Measurements from ENCODE around the gene ANKRD44. TPM values are rescaled to one million over a fixed set of nuclear protein-coding genes. Genes with fewer than 3 reads are reported as not detected.
"Not testable (repeated sequence)": the region's sequence is repeated elsewhere in the genome, so short reads cannot be mapped to it uniquely, and the experiment has no call there.

ANKRD44 gene
- 3.0 and 4.8 TPM in 2 replicates for total RNA-seq (2012; rRNA removed)

- no peaks in the 10 kb centered on the region for H3K36me3 ChIP-seq (ENCODE audit: insufficient read depth, low read length)
- peak within 1 kb of the TSS; percentile 80 for H3K9ac ChIP-seq (ENCODE audit: low read depth, low read length)
- peak within 1 kb of the TSS; percentile 92 for H3K4me3 ChIP-seq (ENCODE audit: low read length)
- H3K9me3 ChIP-seq (replicated peaks; ENCODE audit: low read length): no peaks in the 10 kb centered on the region
- H3K4me2 ChIP-seq (ENCODE audit: low read length): peak within 1 kb of the TSS; percentile 99
- peaks cover 26% of the 10 kb centered on the region for H3K4me1 ChIP-seq (ENCODE audit: control insufficient read depth, insufficient read depth, low read length)
- peaks cover 2% of the 10 kb centered on the region for H3K27me3 ChIP-seq (ENCODE audit: control insufficient read depth, insufficient read depth, low read length)
Observed at GRCh38 chr2:197310271-197310985, at the start of gene ANKRD44. ANKRD44 (minus strand) TSS chr2:197310780; CDS start chr2:197310604, 176 bp downstream.

DNA sequence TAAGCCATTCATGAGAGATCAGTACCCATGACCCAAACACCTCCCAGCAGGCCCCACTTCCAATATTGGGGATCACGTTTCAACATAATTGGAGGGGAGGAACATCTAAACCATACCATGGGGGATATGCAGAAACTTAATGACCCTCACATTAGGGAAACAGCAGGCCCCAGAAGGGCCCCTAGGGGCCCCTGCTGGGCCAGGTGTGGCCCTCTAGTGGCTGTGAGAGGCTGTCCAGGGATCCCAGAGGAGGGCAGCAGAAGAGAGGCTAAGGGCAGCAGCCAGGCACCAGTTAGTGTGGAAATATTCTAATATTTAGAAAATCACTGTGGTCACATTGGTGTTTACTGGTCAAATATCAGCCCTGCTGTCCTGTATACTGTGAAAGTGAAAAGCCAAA, 49.3 kb upstream of the ANKRD44 start:
- Histone ChIP-seq H3K36me3 (ENCODE audit: insufficient read depth, low read length) (no peaks in the 10 kb centered on the region), H3K4me3 (ENCODE audit: low read length) (no peak overlapping the region), H3K27me3 (ENCODE audit: control insufficient read depth, insufficient read depth, low read length) (no peaks in the 10 kb centered on the region), H3K9me3 (replicated peaks; ENCODE audit: low read length) (no peaks in the 10 kb centered on the region), H3K9ac (ENCODE audit: low read depth, low read length) (no peak overlapping the region), H3K4me1 (ENCODE audit: control insufficient read depth, insufficient read depth, low read length) (peaks cover 8% of the 10 kb centered on the region), H3K4me2 (ENCODE audit: low read length) (no peak overlapping the region)

- no peak overlapping the region for H3K4me3 ChIP-seq (ENCODE audit: low read length)
Observed at GRCh38 chr2:197358931-197359330, 48.4 kb upstream of the ANKRD44 start.

DNA sequence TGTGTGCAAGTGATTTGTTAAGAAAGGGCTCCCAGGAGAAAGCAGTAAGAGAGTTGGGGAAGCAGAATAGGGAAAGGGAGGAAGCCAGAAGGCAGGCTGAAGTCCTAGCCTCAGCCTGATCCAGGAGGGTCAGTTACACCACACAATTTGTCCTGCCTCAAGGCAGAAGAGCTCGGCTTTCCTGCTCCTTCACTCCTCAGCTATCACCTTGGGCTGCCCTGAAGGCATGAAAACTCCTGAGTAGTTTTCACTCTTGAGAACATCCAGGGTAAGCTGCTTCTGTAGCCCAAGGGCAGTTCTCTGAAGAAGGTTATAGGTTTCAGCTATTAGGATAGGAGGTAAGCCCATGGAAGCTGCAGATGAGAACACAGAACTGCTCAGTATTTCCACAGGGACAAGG, 47.4 kb upstream of the ANKRD44 start:
- H3K9ac ChIP-seq (ENCODE audit: low read depth, low read length): no peak overlapping the region
- no peaks in the 10 kb centered on the region for H3K36me3 ChIP-seq (ENCODE audit: insufficient read depth, low read length)
- no peak overlapping the region for H3K4me2 ChIP-seq (ENCODE audit: low read length)
- no peaks in the 10 kb centered on the region for H3K9me3 ChIP-seq (replicated peaks; ENCODE audit: low read length)
- H3K27me3 ChIP-seq (ENCODE audit: control insufficient read depth, insufficient read depth, low read length): no peaks in the 10 kb centered on the region
- H3K4me3 ChIP-seq (ENCODE audit: low read length): no peak overlapping the region
- peaks cover 8% of the 10 kb centered on the region for H3K4me1 ChIP-seq (ENCODE audit: control insufficient read depth, insufficient read depth, low read length)

More at GRCh38 chr2:197358931-197359330, 48.4 kb upstream of the ANKRD44 start:
- Histone ChIP-seq H3K36me3 (ENCODE audit: insufficient read depth, low read length) (no peaks in the 10 kb centered on the region), H3K4me2 (ENCODE audit: low read length) (no peak overlapping the region), H3K4me1 (ENCODE audit: control insufficient read depth, insufficient read depth, low read length) (peaks cover 8% of the 10 kb centered on the region), H3K27me3 (ENCODE audit: control insufficient read depth, insufficient read depth, low read length) (no peaks in the 10 kb centered on the region), H3K9me3 (replicated peaks; ENCODE audit: low read length) (no peaks in the 10 kb centered on the region), H3K9ac (ENCODE audit: low read depth, low read length) (no peak overlapping the region)

DNA sequence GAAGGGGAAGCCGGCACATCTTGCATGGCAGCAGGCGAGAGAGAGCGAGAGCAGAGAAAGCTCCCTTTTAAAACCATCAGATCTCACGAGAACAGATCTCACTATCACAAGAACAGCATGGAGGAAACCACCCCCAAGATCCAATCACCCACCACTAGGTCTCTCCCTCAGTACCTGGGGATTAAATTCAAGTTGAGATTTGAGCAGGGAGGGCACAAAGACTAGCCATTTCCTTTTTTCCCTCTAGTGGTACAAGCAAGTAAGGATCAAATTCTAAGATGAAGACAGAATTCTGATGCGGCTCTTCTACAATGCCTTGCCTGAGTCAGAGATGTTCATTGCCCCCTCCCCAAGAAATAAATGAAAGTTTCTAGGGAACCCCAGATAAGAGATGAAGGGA, 45.6 kb upstream of the ANKRD44 start:
- H3K4me1 ChIP-seq (ENCODE audit: control insufficient read depth, insufficient read depth, low read length): peaks cover 8% of the 10 kb centered on the region
- H3K9ac ChIP-seq (ENCODE audit: low read depth, low read length): no peak overlapping the region
- no peaks in the 10 kb centered on the region for H3K9me3 ChIP-seq (replicated peaks; ENCODE audit: low read length)
- H3K36me3 ChIP-seq (ENCODE audit: insufficient read depth, low read length): no peaks in the 10 kb centered on the region
- H3K27me3 ChIP-seq (ENCODE audit: control insufficient read depth, insufficient read depth, low read length): no peaks in the 10 kb centered on the region
- no peak overlapping the region for H3K4me3 ChIP-seq (ENCODE audit: low read length)
- no peak overlapping the region for H3K4me2 ChIP-seq (ENCODE audit: low read length)

GRCh38 chr2:197354169-197354558, 43.6 kb upstream of the ANKRD44 start:
- H3K9ac ChIP-seq (ENCODE audit: low read depth, low read length): no peak overlapping the region
- H3K4me2 ChIP-seq (ENCODE audit: low read length): no peak overlapping the region

DNA sequence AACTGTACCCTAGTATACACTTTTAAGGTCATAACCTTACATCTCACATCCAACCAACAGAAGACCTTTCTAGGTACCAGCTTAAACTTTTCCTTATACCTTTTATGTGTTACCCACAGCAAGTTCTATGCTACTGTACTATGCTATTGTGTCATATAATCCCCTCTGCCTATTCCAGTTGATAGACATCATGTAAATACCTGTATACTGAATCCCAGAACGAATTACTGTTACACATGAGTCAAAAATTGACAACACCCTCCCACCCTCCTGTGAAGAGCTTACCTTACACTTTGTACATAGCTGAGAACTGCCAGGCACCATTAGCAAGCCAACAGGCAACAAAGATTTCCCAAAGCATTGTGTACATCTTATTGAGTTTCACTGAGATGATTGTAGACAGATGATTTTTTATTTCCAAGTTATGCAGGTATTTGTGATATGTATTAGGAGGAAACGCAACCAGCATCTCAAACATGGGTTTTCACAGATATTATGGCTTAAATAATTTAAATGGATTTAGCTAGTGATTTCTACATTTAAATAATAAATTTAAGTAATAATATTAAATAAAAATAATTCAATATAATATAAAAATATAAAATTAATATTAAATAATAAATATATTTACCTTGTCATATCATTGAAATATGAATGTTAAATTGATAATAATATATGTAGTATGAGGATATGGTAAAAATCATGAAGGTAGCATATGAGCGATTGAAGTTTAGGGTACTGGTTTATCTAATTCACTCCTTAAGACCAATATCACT, 43.0 kb upstream of the ANKRD44 start:
- Histone ChIP-seq H3K9me3 (replicated peaks; ENCODE audit: low read length) (no peaks in the 10 kb centered on the region), H3K4me3 (ENCODE audit: low read length) (no peak overlapping the region), H3K4me1 (ENCODE audit: control insufficient read depth, insufficient read depth, low read length) (no peaks in the 10 kb centered on the region), H3K36me3 (ENCODE audit: insufficient read depth, low read length) (no peaks in the 10 kb centered on the region), H3K4me2 (ENCODE audit: low read length) (no peak overlapping the region), H3K9ac (ENCODE audit: low read depth, low read length) (no peak overlapping the region), H3K27me3 (ENCODE audit: control insufficient read depth, insufficient read depth, low read length) (no peaks in the 10 kb centered on the region)

More at GRCh38 chr2:197354169-197354558, 43.6 kb upstream of the ANKRD44 start:
- H3K9me3 ChIP-seq (replicated peaks; ENCODE audit: low read length): no peaks in the 10 kb centered on the region
- no peaks in the 10 kb centered on the region for H3K4me1 ChIP-seq (ENCODE audit: control insufficient read depth, insufficient read depth, low read length)
- no peak overlapping the region for H3K4me3 ChIP-seq (ENCODE audit: low read length)
- H3K36me3 ChIP-seq (ENCODE audit: insufficient read depth, low read length): no peaks in the 10 kb centered on the region
- H3K27me3 ChIP-seq (ENCODE audit: control insufficient read depth, insufficient read depth, low read length): no peaks in the 10 kb centered on the region

DNA sequence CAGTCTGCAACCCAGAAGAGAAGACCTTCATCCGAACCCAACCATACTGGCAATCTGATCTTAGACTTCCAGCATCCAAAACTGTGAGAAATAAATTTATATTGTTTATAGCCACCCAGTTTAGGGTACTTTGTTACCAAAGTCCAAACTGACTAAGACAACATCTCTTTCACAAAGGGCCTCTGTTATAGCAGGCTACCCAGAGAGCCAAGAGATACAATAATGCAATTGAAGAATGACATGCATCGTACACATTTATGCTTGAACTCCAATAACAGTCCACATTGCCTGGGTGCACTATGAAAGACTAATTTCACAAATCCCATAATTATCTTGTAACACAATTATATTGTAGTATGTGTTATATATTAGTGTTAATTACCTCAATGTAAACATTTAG, 39.1 kb upstream of the ANKRD44 start:
- no peaks in the 10 kb centered on the region for H3K9me3 ChIP-seq (replicated peaks; ENCODE audit: low read length)
- no peaks in the 10 kb centered on the region for H3K27me3 ChIP-seq (ENCODE audit: control insufficient read depth, insufficient read depth, low read length)
- H3K9ac ChIP-seq (ENCODE audit: low read depth, low read length): no peak overlapping the region
- H3K4me1 ChIP-seq (ENCODE audit: control insufficient read depth, insufficient read depth, low read length): no peaks in the 10 kb centered on the region
- no peaks in the 10 kb centered on the region for H3K36me3 ChIP-seq (ENCODE audit: insufficient read depth, low read length)
- no peak overlapping the region for H3K4me2 ChIP-seq (ENCODE audit: low read length)
- no peak overlapping the region for H3K4me3 ChIP-seq (ENCODE audit: low read length)

GRCh38 chr2:197348721-197349360, 38.3 kb upstream of the ANKRD44 start:
- no peaks in the 10 kb centered on the region for H3K9me3 ChIP-seq (replicated peaks; ENCODE audit: low read length)
- no peak overlapping the region for H3K4me3 ChIP-seq (ENCODE audit: low read length)
- H3K4me1 ChIP-seq (ENCODE audit: control insufficient read depth, insufficient read depth, low read length): no peaks in the 10 kb centered on the region
- no peak overlapping the region for H3K4me2 ChIP-seq (ENCODE audit: low read length)
- H3K27me3 ChIP-seq (ENCODE audit: control insufficient read depth, insufficient read depth, low read length): no peaks in the 10 kb centered on the region
- no peak overlapping the region for H3K9ac ChIP-seq (ENCODE audit: low read depth, low read length)
- H3K36me3 ChIP-seq (ENCODE audit: insufficient read depth, low read length): no peaks in the 10 kb centered on the region

DNA sequence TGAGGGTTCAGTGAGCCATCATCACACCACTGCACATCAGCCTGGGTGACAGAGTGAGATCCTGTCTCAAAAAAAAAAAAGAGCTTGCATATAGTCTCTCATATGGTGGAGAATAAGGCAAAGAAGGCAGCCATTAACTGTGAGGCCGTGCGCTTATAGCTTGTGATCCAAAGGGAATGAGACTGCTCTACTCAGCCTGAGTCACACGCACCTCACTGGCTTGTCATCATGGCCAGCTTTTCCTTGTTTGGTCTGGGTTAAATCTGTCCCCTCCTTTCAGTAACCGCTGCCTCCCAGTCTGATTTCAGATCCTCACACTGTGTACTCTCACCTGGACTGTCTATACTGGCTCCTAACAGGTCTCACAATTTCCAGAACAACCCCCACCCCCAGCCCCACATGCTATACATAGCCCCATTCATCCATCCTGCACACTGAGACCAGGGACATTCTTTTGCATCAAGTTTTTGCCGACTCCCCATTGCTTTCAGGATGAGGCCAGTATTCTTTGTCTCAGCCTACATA, 35.3 kb upstream of the ANKRD44 start:
- Histone ChIP-seq H3K9me3 (replicated peaks; ENCODE audit: low read length) (no peaks in the 10 kb centered on the region), H3K4me1 (ENCODE audit: control insufficient read depth, insufficient read depth, low read length) (no peaks in the 10 kb centered on the region), H3K36me3 (ENCODE audit: insufficient read depth, low read length) (no peaks in the 10 kb centered on the region), H3K4me2 (ENCODE audit: low read length) (no peak overlapping the region), H3K27me3 (ENCODE audit: control insufficient read depth, insufficient read depth, low read length) (no peaks in the 10 kb centered on the region), H3K4me3 (ENCODE audit: low read length) (no peak overlapping the region), H3K9ac (ENCODE audit: low read depth, low read length) (no peak overlapping the region)

DNA sequence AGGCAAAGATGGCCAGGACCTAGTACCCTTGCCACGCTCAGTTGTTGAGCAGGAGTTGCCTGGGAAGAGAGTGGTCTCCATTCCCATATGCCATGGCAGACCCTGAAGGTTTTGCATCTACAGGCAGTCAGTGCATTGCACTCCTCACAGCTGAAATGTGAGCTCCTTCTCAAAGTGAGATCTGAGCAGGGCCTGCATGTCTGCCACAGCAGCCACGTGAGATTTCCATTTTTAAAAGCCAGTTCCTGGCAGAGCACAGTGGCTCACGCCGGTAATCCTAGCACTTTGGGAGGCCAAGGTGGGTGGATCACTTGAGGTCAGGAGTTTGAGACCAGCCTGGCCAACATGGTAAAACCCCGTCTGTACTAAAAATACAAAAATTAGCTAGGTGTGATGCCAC, 33.4 kb upstream of the ANKRD44 start:
- H3K4me1 ChIP-seq (ENCODE audit: control insufficient read depth, insufficient read depth, low read length); H3K4me2 ChIP-seq (ENCODE audit: low read length); H3K36me3 ChIP-seq (ENCODE audit: insufficient read depth, low read length); H3K9ac ChIP-seq (ENCODE audit: low read depth, low read length); H3K4me3 ChIP-seq (ENCODE audit: low read length); H3K27me3 ChIP-seq (ENCODE audit: control insufficient read depth, insufficient read depth, low read length); H3K9me3 ChIP-seq (replicated peaks; ENCODE audit: low read length): not testable (repeated sequence)
